Measurements from ENCODE around the gene CDK16.

The CDK16 gene

GRCh38 chrX:47272013-47272408, 53.5 kb downstream of the CDK16 start:
- no peak for TF ChIP-seq CTCF (IDR thresholded peaks at IDR 0.05; ENCODE audit: borderline replicate concordance, insufficient read depth, low read depth, low read length)
- no peak overlapping the region for H3K4me3 ChIP-seq (ENCODE audit: low read depth, low read length)

DNA sequence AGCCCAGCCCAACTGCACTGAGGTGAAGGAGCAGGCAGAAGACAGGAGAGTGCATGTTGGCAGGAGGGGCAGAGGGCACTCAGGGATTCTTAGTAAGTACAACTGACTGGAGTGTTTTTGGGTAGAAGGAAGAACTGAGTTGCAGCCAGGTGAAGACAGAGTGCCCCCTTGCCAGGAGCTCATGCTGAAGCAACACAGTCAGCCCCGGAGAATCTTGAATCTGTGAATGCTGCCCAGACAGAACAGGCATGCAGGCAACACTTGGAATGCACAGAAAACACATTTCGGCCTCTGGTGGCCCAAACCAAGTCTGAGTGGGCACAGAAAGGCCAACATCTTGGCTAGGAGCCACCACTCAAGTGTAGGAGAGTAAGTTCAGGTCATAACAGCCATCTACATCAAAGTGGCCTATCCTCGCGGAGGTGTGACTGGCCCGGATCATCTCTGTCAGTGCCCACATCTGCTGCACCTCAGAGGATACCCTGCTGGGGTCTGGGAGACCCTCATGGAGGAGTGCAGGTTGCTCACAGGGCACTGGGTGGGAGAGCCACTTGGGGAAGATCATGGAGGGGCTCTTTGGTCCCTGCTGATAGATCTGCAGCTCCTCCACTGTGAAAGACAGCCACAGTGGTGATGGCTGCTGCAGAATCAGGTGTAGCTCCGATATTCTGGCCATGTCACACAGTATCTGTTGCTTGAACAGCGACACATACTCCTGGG, 54.7 kb downstream of the CDK16 start:
- TF ChIP-seq CTCF (IDR thresholded peaks at IDR 0.05; ENCODE audit: borderline replicate concordance, insufficient read depth, low read depth, low read length), result no peak
- H3K4me3 ChIP-seq (ENCODE audit: low read depth, low read length), result no peak overlapping the region

DNA sequence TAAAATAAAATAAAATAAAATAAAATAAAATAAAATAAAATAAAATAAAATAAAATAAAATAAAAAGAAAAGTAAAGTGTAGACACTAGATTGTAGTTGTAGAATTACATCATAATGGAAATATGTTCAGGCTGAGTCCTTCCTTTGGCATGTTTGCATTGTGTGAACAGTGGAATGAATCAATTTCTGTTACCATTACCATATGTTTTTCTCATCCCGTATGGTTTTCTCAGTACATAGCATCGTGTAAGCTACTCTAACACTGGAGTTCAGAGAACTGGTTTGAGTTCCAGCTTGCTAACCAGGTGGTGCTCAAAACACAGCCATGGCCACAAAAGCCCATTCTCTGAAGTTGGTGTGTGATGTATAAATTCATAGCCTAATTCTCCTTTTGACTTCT, 60.2 kb downstream of the CDK16 start:
- no peak overlapping the region for H3K4me3 ChIP-seq (ENCODE audit: low read depth, low read length)
- no peak for TF ChIP-seq CTCF (IDR thresholded peaks at IDR 0.05; ENCODE audit: borderline replicate concordance, insufficient read depth, low read depth, low read length)
